RWPE2 (cell line): ENCODE data around the gene RAD51C.

Experiments used
- ATAC-seq: fragments of 200-7000 bp; cut with Tn5 transposase; 3 replicates; pipeline ENCODE4 v1.9.1; 2021; ENCODE audit warnings: low read depth
- DNase-seq: peaks from one replicate; pipeline ENCODE4 v3.0.0-alpha.2; 2020; ENCODE audit warnings: low spot score
- H3K27ac ChIP-seq: fragments of 450-650 bp; 2 replicates; pipeline ENCODE4 v1.5.1; 2017; ENCODE audit warnings: mild to moderate bottlenecking; ENCODE audit not compliant: poor library complexity, severe bottlenecking
- H3K27me3 ChIP-seq: fragments of 250-450 bp; sonication (Bioruptor Pico); 2 replicates; pipeline ENCODE4 v1.5.1; 2021; ENCODE audit warnings: mild to moderate bottlenecking, moderate library complexity; ENCODE audit not compliant: insufficient read depth, poor library complexity, severe bottlenecking
- H3K36me3 ChIP-seq: fragments of 250-450 bp; sonication (Bioruptor Pico); 2 replicates; pipeline ENCODE4 v1.5.1; 2020; ENCODE audit warnings: low read depth, mild to moderate bottlenecking, moderate library complexity
- H3K4me1 ChIP-seq: fragments of 250-450 bp; sonication (Bioruptor Pico); 2 replicates; pipeline ENCODE4 v1.5.1; 2021; ENCODE audit warnings: mild to moderate bottlenecking, moderate library complexity; ENCODE audit not compliant: insufficient read depth, poor library complexity, severe bottlenecking
- H3K4me3 ChIP-seq: fragments of 250-450 bp; sonication (Bioruptor Pico); 2 replicates; pipeline ENCODE4 v1.5.1; 2021; ENCODE audit warnings: mild to moderate bottlenecking, moderate library complexity; ENCODE audit not compliant: severe bottlenecking
- H3K9me3 ChIP-seq: fragments of 250-450 bp; sonication (Bioruptor Pico); 2 replicates; pipeline ENCODE4 v1.5.1; 2021; ENCODE audit warnings: mild to moderate bottlenecking, moderate library complexity; ENCODE audit not compliant: severe bottlenecking
- CTCF ChIP-seq: fragments of 450-650 bp; IDR thresholded peaks from one replicate; pipeline ENCODE4 v1.5.1; 2017; ENCODE audit warnings: mild to moderate bottlenecking, moderate library complexity; ENCODE audit not compliant: poor library complexity, severe bottlenecking

The RAD51C gene

GRCh38 chr17:58753026-58753425 lies 60.6 kb downstream of the RAD51C start:
- Histone ChIP-seq H3K27ac (no peak overlapping the region), H3K4me3 (no peak overlapping the region), H3K9me3 (no peaks in the 10 kb centered on the region), H3K27me3 (peaks cover 28% of the 10 kb centered on the region), H3K4me1 (no peaks in the 10 kb centered on the region), H3K36me3 (no peaks in the 10 kb centered on the region)
- TF ChIP-seq CTCF = no peak
- ATAC-seq (no peak), DNase-seq (no peak)

- DNase-seq (no peak), ATAC-seq (no peak)
- TF ChIP-seq CTCF = no peak
- H3K36me3 ChIP-seq = no peaks in the 10 kb centered on the region
- peak overlapping the region; percentile 44 for H3K4me3 ChIP-seq
- no peaks in the 10 kb centered on the region for H3K4me1 ChIP-seq
- peaks cover 50% of the 10 kb centered on the region for H3K27me3 ChIP-seq
- H3K9me3 ChIP-seq = no peaks in the 10 kb centered on the region
- no peak overlapping the region for H3K27ac ChIP-seq
These were observed 62.8 kb downstream of the RAD51C start for GRCh38 chr17:58755269-58755576.

GRCh38 chr17:58755577-58756245 lies 63.3 kb downstream of the RAD51C start, which contains the start of gene PPM1E:
Gene PPM1E (plus strand): TSS chr17:58755854.
- Histone ChIP-seq H3K4me1 (no peaks in the 10 kb centered on the region), H3K9me3 (no peaks in the 10 kb centered on the region), H3K4me3 (peak within 1 kb of the TSS; percentile 44), H3K27me3 (peaks cover 55% of the 10 kb centered on the region), H3K36me3 (no peaks in the 10 kb centered on the region), H3K27ac (no peak within 1 kb of the TSS)
- ATAC-seq (peak; percentile 79), DNase-seq (peak; percentile 58)
- TF ChIP-seq CTCF = no peak

GRCh38 chr17:58756246-58757161 lies 64.1 kb downstream of the RAD51C start:
- Histone ChIP-seq H3K9me3 (no peaks in the 10 kb centered on the region), H3K27me3 (peaks cover 63% of the 10 kb centered on the region), H3K4me3 (peak overlapping the region; percentile 44), H3K4me1 (no peaks in the 10 kb centered on the region), H3K27ac (no peak overlapping the region), H3K36me3 (no peaks in the 10 kb centered on the region)
- TF ChIP-seq CTCF = no peak
- peak; percentile 31 for ATAC-seq
- no peak for DNase-seq
